Progenitor cell of endocrine pancreas (in vitro differentiated cells): Measurements from ENCODE around the gene GMPR2. TPM values are rescaled to one million over a fixed set of nuclear protein-coding genes. Genes with fewer than 3 reads are reported as not detected.
"Not testable (repeated sequence)": the region's sequence is repeated elsewhere in the genome, so short reads cannot be mapped to it uniquely, and the experiment has no call there.

ENCODE experiments used
- DNase-seq: peaks from one replicate; pipeline ENCODE4 v3.0.0; 2021; ENCODE audit warnings: low spot score; ENCODE audit not compliant: unreplicated experiment
- H3K27ac Mint-ChIP-seq: 2 replicates; pipeline ENCODE4 v1.8.0; 2021; ENCODE audit warnings: mild to moderate bottlenecking, moderate library complexity, mixed read lengths
- H3K27me3 Mint-ChIP-seq: 2 replicates; pipeline ENCODE4 v1.8.0; 2021; ENCODE audit warnings: mixed read lengths
- H3K36me3 Mint-ChIP-seq: 2 replicates; pipeline ENCODE4 v1.8.0; 2022; ENCODE audit warnings: mixed read lengths; ENCODE audit not compliant: insufficient read depth
- H3K4me1 Mint-ChIP-seq: 2 replicates; pipeline ENCODE4 v1.8.0; 2021; ENCODE audit warnings: low read depth, mixed read lengths
- H3K4me3 Mint-ChIP-seq: 2 replicates; pipeline ENCODE4 v1.8.0; 2021; ENCODE audit warnings: low read depth, mild to moderate bottlenecking, moderate library complexity, mixed read lengths
- H3K9me3 Mint-ChIP-seq: 2 replicates; pipeline ENCODE4 v1.8.0; 2021; ENCODE audit warnings: low read depth, mixed read lengths
- total RNA-seq: library from RNA; stranded (reverse); gene quantifications from 2 replicates; pipeline ENCODE4 v1.2.1, GENCODE V29; 2021
- TF ChIP-seq, protein P1 (sequence below): fragments of 200-600 bp; sonication (generic); IDR thresholded peaks from one replicate; pipeline ENCODE4 v1.5.0; 2021; ENCODE audit warnings: antibody characterized with exemption, mild to moderate bottlenecking; ENCODE audit not compliant: unreplicated experiment

Gene GMPR2
- total RNA-seq, 1 donor from 2014 or later = 73.6 TPM

DNA sequence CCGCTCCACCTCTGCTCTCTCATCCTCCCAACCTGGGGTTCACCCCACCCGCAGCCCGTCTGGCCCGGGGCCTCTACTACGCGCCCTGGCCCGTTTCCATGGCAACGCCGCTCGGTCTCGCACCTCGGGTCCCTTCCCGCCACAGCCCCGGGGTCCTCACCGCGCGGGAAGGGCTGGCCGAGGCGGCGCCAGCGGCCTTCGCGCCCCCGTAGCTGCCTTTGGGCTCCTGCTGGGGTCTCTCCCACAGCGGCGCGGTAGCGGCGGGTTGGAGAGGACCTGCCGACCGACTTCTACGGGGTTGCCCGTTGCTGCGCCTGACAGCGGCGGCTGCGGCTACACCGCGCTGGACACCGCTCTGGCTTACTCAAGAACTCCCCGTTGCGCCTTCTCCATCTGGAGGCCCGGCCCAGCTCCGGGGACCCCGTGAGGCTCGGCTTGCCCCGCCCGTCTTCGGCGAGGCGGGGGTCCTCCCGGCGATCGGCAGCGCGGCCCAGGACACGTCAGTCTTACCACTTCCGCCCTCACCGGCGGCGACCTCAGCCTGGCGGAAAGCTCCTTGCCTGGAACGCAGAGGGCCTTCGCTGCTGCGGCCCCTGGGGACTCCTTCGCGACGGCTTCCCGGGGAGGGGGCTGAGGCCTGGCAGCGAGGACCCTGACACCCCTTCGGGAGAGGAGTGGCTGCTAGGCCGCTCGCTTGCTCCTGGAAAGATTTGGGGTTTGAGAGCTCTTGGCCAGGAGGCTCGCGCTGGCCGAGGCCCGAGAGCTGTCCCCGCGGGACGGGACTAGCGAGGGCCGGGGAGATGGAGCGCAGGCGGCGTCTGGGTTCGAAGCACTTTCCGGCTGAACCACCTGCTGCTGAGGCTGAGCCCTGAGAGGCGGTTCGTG, 37.3 kb upstream of the GMPR2 start, which contains the start of gene TM9SF1:
TSS of gene TM9SF1 (minus strand) at position 256 of the 885 bp plus-strand sequence. CDS start 422 bp downstream, outside the sequence.
- Mint-ChIP-seq H3K36me3 (peaks cover 24% of the 10 kb centered on the region), H3K27me3 (no peaks in the 10 kb centered on the region), H3K27ac (peak within 1 kb of the TSS; percentile 97), H3K9me3 (no peaks in the 10 kb centered on the region), H3K4me3 (peak within 1 kb of the TSS; percentile 91), H3K4me1 (peaks cover 17% of the 10 kb centered on the region)
- peak; percentile 63 for DNase-seq
- TF ChIP-seq, protein P1, sequence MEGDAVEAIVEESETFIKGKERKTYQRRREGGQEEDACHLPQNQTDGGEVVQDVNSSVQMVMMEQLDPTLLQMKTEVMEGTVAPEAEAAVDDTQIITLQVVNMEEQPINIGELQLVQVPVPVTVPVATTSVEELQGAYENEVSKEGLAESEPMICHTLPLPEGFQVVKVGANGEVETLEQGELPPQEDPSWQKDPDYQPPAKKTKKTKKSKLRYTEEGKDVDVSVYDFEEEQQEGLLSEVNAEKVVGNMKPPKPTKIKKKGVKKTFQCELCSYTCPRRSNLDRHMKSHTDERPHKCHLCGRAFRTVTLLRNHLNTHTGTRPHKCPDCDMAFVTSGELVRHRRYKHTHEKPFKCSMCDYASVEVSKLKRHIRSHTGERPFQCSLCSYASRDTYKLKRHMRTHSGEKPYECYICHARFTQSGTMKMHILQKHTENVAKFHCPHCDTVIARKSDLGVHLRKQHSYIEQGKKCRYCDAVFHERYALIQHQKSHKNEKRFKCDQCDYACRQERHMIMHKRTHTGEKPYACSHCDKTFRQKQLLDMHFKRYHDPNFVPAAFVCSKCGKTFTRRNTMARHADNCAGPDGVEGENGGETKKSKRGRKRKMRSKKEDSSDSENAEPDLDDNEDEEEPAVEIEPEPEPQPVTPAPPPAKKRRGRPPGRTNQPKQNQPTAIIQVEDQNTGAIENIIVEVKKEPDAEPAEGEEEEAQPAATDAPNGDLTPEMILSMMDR = no peak

DNA sequence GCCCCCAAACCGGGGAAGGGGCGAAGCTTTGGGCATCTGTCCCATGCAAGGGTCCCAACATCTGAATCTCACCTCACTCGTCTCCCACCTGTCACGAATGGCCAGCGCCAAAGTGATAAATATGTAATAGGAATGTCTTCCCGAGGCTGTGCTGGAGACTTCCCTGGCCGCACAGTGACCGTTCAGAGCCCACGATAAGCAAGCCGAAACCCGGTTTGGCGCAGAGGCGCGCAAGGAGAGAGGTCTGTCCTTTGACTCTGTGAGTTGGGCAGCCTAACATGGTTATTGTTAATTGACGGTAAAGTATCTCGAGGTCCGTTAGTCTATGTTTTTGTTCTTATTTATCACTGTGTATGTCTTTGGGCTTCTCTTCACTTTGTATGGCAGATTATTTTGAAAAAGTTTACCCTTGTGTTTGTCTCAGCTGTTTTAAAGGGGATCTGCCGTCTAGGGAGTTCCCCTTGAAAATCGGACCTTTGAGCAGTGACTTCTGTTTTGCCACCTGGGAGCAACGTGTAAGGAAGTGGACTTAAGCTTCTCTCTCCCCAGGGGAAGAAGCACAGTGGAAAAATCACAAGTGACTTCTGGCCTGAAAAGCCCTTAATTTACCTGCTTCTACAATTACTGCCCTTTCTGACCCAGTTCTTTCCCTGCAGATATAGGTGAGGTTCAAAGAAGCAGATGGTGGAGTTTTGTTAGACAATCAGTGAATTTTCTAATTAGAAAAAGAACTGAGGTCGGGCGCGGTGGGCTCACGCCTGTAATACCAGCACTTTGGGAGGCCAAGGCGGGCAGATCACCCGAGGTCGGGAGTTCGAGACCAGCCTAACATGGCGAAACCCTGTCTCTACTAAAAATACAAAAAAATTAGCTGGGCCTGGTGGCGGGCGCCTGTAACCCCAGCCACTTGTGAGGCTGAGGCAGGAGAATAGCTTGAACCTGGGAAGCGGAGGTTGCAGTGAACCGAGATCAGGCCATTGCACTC, 36.4 kb upstream of the GMPR2 start:
- TF ChIP-seq, protein P1 = no peak
- peaks cover 23% of the 10 kb centered on the region for H3K36me3 Mint-ChIP-seq
- H3K4me1 Mint-ChIP-seq = peaks cover 17% of the 10 kb centered on the region
- H3K4me3 Mint-ChIP-seq = peak overlapping the region; percentile 91
- peaks cover under 1% of the 10 kb centered on the region for H3K9me3 Mint-ChIP-seq
- H3K27me3 Mint-ChIP-seq = no peaks in the 10 kb centered on the region
- H3K27ac Mint-ChIP-seq = peak overlapping the region; percentile 97
- DNase-seq = no peak

DNA sequence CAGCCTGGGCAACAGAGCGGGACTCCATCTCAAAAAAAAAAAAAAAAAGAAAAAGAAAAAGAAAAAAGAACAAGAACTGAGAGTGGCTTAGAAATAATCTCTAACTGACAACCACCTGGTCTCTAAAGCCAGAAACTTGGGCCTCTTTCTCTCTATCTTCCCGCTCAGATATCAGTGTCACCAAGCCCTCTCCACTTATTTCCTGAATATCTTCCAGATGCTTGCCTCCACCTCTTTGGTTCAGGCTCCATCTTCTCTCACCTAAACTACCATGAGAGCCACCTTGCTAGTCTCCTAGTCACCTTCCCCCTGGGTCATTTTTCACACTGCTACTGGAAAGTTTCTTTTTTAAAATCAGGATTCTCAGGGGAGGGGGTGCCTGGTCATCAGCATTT, 35.7 kb upstream of the GMPR2 start:
- Mint-ChIP-seq H3K27ac (peak overlapping the region; percentile 88), H3K9me3 (peaks cover 5% of the 10 kb centered on the region), H3K36me3 (peaks cover 26% of the 10 kb centered on the region), H3K27me3 (no peaks in the 10 kb centered on the region), H3K4me3 (peak overlapping the region; percentile 91), H3K4me1 (peaks cover 17% of the 10 kb centered on the region)
- TF ChIP-seq, protein P1 = no peak
- no peak for DNase-seq

- no peak for DNase-seq
- TF ChIP-seq, protein P1 = no peak
- peaks cover 31% of the 10 kb centered on the region for H3K36me3 Mint-ChIP-seq
- H3K9me3 Mint-ChIP-seq = peaks cover 12% of the 10 kb centered on the region
- no peak overlapping the region for H3K27ac Mint-ChIP-seq
- no peaks in the 10 kb centered on the region for H3K27me3 Mint-ChIP-seq
- peaks cover 16% of the 10 kb centered on the region for H3K4me1 Mint-ChIP-seq
- H3K4me3 Mint-ChIP-seq = no peak overlapping the region
Measured at GRCh38 chr14:24198814-24199524, 33.8 kb upstream of the GMPR2 start.

DNA sequence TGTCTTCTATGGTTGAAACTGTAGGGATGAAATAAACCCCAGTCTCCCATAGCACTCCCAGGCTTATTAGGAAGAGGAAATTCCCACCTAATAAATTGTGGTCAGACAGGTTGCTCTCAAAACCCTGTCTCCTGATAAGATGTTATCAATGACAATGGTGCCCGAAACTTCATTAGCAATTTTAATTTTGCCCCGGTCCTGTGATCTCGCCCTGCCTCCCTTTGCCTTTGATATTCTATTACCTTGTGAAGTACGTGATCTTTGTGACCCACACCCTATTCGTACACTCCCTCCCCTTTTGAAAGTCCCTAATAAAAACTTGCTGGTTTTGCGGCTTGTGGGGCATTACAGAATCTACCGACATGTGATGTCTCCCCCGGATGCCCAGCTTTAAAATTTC, 30.2 kb upstream of the GMPR2 start:
- not testable (repeated sequence) for H3K4me3 Mint-ChIP-seq, DNase-seq

DNA sequence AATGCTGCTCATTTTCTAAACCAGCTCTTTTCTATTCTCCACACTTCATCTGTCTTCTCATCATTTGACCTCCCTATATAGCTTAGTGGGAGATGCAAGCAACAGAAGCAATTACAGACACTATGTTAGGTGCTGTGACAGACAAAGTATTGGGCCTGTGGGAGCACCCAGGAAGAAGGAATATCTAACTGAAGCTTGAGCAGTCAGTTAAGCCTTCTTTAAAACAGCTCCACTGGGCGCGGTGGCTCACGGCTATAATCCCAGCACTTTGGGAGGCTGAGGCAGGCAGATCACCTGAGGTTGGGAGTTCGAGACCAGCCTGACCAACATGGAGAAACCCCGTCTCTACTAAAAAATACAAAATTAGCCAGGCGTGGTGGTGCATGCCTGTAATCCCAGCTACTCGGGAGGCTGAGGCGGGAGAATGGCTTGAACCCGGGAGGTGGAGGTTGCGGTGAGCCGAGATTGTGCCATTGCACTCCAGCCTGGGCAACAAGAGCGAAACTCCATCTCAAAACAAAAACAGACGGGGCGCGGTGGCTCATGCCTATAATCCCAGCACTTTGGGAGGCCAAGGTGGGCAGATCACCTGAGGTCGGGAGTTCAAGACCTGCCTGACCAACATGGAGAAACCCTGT, 29.4 kb upstream of the GMPR2 start:
- Mint-ChIP-seq H3K36me3 (peaks cover 48% of the 10 kb centered on the region), H3K9me3 (peaks cover 12% of the 10 kb centered on the region)
- not testable (repeated sequence) for DNase-seq, H3K4me1 Mint-ChIP-seq, H3K27ac Mint-ChIP-seq, H3K4me3 Mint-ChIP-seq, H3K27me3 Mint-ChIP-seq

More for the DNA sequence above, 30.2 kb upstream of the GMPR2 start:
- H3K27ac Mint-ChIP-seq, H3K4me1 Mint-ChIP-seq, H3K27me3 Mint-ChIP-seq: not testable (repeated sequence)
- Mint-ChIP-seq H3K9me3 (peaks cover 12% of the 10 kb centered on the region), H3K36me3 (peaks cover 46% of the 10 kb centered on the region)
